SU-DHL-6 (cell line): ENCODE results near the gene SCN1A.

Source experiments
- CTCF ChIP-seq: fragments of 200-600 bp; sonication (generic); IDR thresholded peaks from one replicate; pipeline ENCODE4 v1.5.1; 2017; ENCODE audit warnings: antibody characterized with exemption, mild to moderate bottlenecking, low read length, moderate library complexity; ENCODE audit not compliant: insufficient read depth, poor library complexity, severe bottlenecking
- EZH2phosphoT487 ChIP-seq: fragments of 200-600 bp; sonication (generic), shearing (Covaris generic); conservative IDR thresholded peaks from 2 replicates; pipeline ENCODE4 v1.6.1; 2018; ENCODE audit warnings: mild to moderate bottlenecking, antibody characterized with exemption, low read length, moderate library complexity, mixed read lengths

DNA sequence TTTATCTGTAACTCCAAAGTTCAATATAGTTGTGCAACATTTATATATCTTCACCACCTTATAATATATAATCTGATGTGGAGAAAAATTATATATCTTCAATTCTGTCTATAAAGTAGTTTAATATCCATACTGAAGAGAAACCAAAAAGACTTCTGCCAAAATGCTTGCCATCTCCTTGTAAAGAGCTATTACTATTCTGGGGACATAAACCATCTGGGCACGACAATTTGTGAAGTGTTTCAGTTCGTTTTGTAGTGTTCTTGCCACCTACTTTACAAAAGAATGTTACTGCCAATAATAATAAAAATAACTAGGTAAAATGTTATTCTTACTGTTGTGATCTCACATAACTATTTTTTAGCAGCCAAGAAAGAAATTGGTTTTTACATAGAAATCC, 45.1 kb downstream of the SCN1A start:
- no peak for TF ChIP-seq CTCF
- TF ChIP-seq EZH2phosphoT487 = no peak
